Neuronal stem cell (in vitro differentiated cells): Measurements from ENCODE around the gene FAP.

Experiments
- DNase-seq: peaks from one replicate; pipeline ENCODE4 v3.0.0-alpha.2; 2013; ENCODE audit warnings: low spot score
- H2AFZ ChIP-seq: one replicate; pipeline ENCODE4 v1.6.1; 2013; ENCODE audit warnings: mild to moderate bottlenecking, low read length, inconsistent platforms
- H2AK5ac ChIP-seq: 2 replicates; pipeline ENCODE4 v1.6.1; 2013; ENCODE audit warnings: low read depth, mild to moderate bottlenecking, inconsistent platforms, low read length, moderate library complexity, mixed read lengths
- H2BK120ac ChIP-seq: 2 replicates; pipeline ENCODE4 v1.6.1; 2013; ENCODE audit warnings: low read depth, mild to moderate bottlenecking, inconsistent platforms, low read length, moderate library complexity, mixed read lengths
- H2BK12ac ChIP-seq: one replicate; pipeline ENCODE4 v1.6.1; 2013; ENCODE audit warnings: low read length, inconsistent platforms
- H2BK15ac ChIP-seq: 2 replicates; pipeline ENCODE4 v1.6.1; 2013; ENCODE audit warnings: mild to moderate bottlenecking, low read length, inconsistent platforms, mixed read lengths
- H2BK5ac ChIP-seq: one replicate; pipeline ENCODE4 v1.6.1; 2013; ENCODE audit warnings: inconsistent platforms, mild to moderate bottlenecking, low read length, moderate library complexity
- H3K14ac ChIP-seq: one replicate; pipeline ENCODE4 v1.6.1; 2013; ENCODE audit warnings: low read length, inconsistent platforms
- H3K18ac ChIP-seq: 2 replicates; pipeline ENCODE4 v1.6.1; 2013; ENCODE audit warnings: low read length, inconsistent platforms
- H3K23ac ChIP-seq: 2 replicates; pipeline ENCODE4 v1.6.1; 2013; ENCODE audit warnings: low read depth, mild to moderate bottlenecking, mixed read lengths, low read length, inconsistent platforms; ENCODE audit not compliant: poor library complexity
- H3K27ac ChIP-seq: replicated peaks from 3 replicates; pipeline ENCODE4 v1.5.1; 2013; ENCODE audit warnings: low read length, inconsistent platforms
- H3K27me3 ChIP-seq, 3 experiments: 2 replicates each; pipeline ENCODE4 v1.6.1; 2013; ENCODE audit warnings: low read length in 3 of 3, mild to moderate bottlenecking in 2 of 3, inconsistent platforms in 1 of 3, low read depth in 1 of 3, mixed read lengths in 1 of 3, moderate library complexity in 1 of 3; ENCODE audit not compliant: control insufficient read depth in 3 of 3, insufficient read depth in 3 of 3
- H3K36me3 ChIP-seq, 2 donors: replicated peaks in 1 of 2; 2 replicates each; pipeline ENCODE4 v1.6.1; 2013; ENCODE audit warnings: low read length in 2 of 2; ENCODE audit not compliant: control insufficient read depth in 2 of 2, insufficient read depth in 2 of 2
- H3K4ac ChIP-seq: 2 replicates; pipeline ENCODE4 v1.6.1; 2013; ENCODE audit warnings: inconsistent platforms, mild to moderate bottlenecking, low read length, moderate library complexity
- H3K4me1 ChIP-seq, 2 donors: 1 replicate in 1 of 2; 2 replicates in 1 of 2; pipeline ENCODE4 v1.6.1; 2013; ENCODE audit warnings: low read length in 2 of 2, low read depth in 1 of 2; ENCODE audit not compliant: control insufficient read depth in 2 of 2, insufficient read depth in 1 of 2
- H3K4me2 ChIP-seq: one replicate; pipeline ENCODE4 v1.6.1; 2013; ENCODE audit warnings: mild to moderate bottlenecking, low read length, inconsistent platforms; ENCODE audit not compliant: insufficient read depth, poor library complexity, severe bottlenecking
- H3K4me3 ChIP-seq, 2 donors: 2 replicates each; pipeline ENCODE4 v1.5.1; 2013; ENCODE audit warnings: low read length in 2 of 2, mild to moderate bottlenecking in 2 of 2, inconsistent platforms in 1 of 2, moderate library complexity in 1 of 2
- H3K79me1 ChIP-seq: one replicate; pipeline ENCODE4 v1.6.1; 2013; ENCODE audit warnings: low read depth, mild to moderate bottlenecking, inconsistent platforms, low read length, moderate library complexity
- H3K9ac ChIP-seq: one replicate; pipeline ENCODE4 v1.6.1; 2013; ENCODE audit warnings: mild to moderate bottlenecking, low read depth, low read length, inconsistent platforms; ENCODE audit not compliant: poor library complexity
- H3K9me3 ChIP-seq, 2 donors: replicated peaks in 1 of 2; 2 replicates each; pipeline versions ENCODE3 to v1.6.1; 2013; ENCODE audit warnings: low read length in 2 of 2, mild to moderate bottlenecking in 2 of 2, inconsistent platforms in 1 of 2, low read depth in 1 of 2, mixed read lengths in 1 of 2, moderate library complexity in 1 of 2; ENCODE audit not compliant: control insufficient read depth in 2 of 2, insufficient read depth in 1 of 2
- H4K8ac ChIP-seq: one replicate; pipeline ENCODE4 v1.6.1; 2013; ENCODE audit warnings: low read depth, mild to moderate bottlenecking, inconsistent platforms, low read length, moderate library complexity
- H4K91ac ChIP-seq: one replicate; pipeline ENCODE4 v1.6.1; 2013; ENCODE audit warnings: low read length, low read depth, mild to moderate bottlenecking, inconsistent platforms; ENCODE audit not compliant: poor library complexity
- WGBS, 2 donors: extraction: QIAGEN DNeasy Blood & Tissue Kit; methylation state at CpG; one replicate each; pipeline ENCODE4 v1.1.7; 2013; ENCODE audit warnings: missing lambda C conversion rate in 2 of 2, mixed read lengths in 1 of 2; ENCODE audit not compliant: insufficient read length in 2 of 2, insufficient replicate concordance in 1 of 2; ENCODE audit errors: extremely low coverage in 2 of 2; 5-methylcytosine and 5-hydroxymethylcytosine counted together

FAP gene

GRCh38 chr2:162265666-162266459 lies 22.6 kb upstream of the FAP start:
- no peak overlapping the region for H2AFZ ChIP-seq
- DNase-seq: no peak
- H3K23ac ChIP-seq: no peak overlapping the region
- no CpG with 5 or more reads among the region's 7 CpGs for WGBS, 2 donors
- no peak overlapping the region for H3K9ac ChIP-seq
- H2BK12ac ChIP-seq: no peak overlapping the region
- no peak overlapping the region for H2BK120ac ChIP-seq
- H4K8ac ChIP-seq: no peak overlapping the region
- H3K4me2 ChIP-seq: no peak overlapping the region
- H2BK15ac ChIP-seq: no peak overlapping the region
- no peaks in the 10 kb centered on the region for H3K27me3 ChIP-seq
- H3K18ac ChIP-seq: no peak overlapping the region
- H3K79me1 ChIP-seq: no peaks in the 10 kb centered on the region
- H3K4me1 ChIP-seq: peaks cover 0 to 1% of the 10 kb centered on the region in 2 donors
- no peak overlapping the region for H3K14ac ChIP-seq
- no peak overlapping the region for H2AK5ac ChIP-seq
- H4K91ac ChIP-seq: no peak overlapping the region
- no peaks in the 10 kb centered on the region for H3K9me3 ChIP-seq
- H3K27ac ChIP-seq: no peak overlapping the region
- no peak overlapping the region for H3K4ac ChIP-seq
- H2BK5ac ChIP-seq: no peak overlapping the region
- H3K36me3 ChIP-seq: no peaks in the 10 kb centered on the region
- no peak overlapping the region for H3K4me3 ChIP-seq

GRCh38 chr2:162261032-162261945 lies 18.0 kb upstream of the FAP start:
- Histone ChIP-seq H3K27ac (no peak overlapping the region), H3K23ac (no peak overlapping the region), H3K4me2 (no peak overlapping the region), H3K9ac (no peak overlapping the region), H2BK12ac (no peak overlapping the region), H3K79me1 (no peaks in the 10 kb centered on the region), H2BK120ac (no peak overlapping the region), H2AK5ac (no peak overlapping the region), H3K4ac (no peak overlapping the region), H4K8ac (no peak overlapping the region), H2BK5ac (no peak overlapping the region), H3K14ac (no peak overlapping the region), H4K91ac (no peak overlapping the region), H3K4me3 (peak overlapping the region in 1 of 2 donors; percentile 47), H3K9me3 (no peaks in the 10 kb centered on the region), H3K27me3 (no peaks in the 10 kb centered on the region), H3K36me3 (no peaks in the 10 kb centered on the region), H2BK15ac (no peak overlapping the region), H3K18ac (no peak overlapping the region), H3K4me1 (peaks cover 0 to 1% of the 10 kb centered on the region in 2 donors), H2AFZ (peak overlapping the region; percentile 39)
- no CpG with 5 or more reads among the region's 4 CpGs for WGBS, 2 donors
- no peak for DNase-seq

- Histone ChIP-seq H3K27ac (no peak overlapping the region), H3K79me1 (no peaks in the 10 kb centered on the region), H4K8ac (no peak overlapping the region), H3K4ac (no peak overlapping the region), H3K14ac (no peak overlapping the region), H2AFZ (no peak overlapping the region), H2AK5ac (no peak overlapping the region), H3K18ac (no peak overlapping the region), H3K36me3 (no peaks in the 10 kb centered on the region), H2BK120ac (no peak overlapping the region), H3K4me1 (peaks cover 0 to 1% of the 10 kb centered on the region in 2 donors), H3K4me2 (no peak overlapping the region), H2BK5ac (no peak overlapping the region), H3K9ac (no peak overlapping the region), H2BK12ac (no peak overlapping the region), H2BK15ac (no peak overlapping the region), H3K9me3 (no peaks in the 10 kb centered on the region), H4K91ac (no peak overlapping the region), H3K23ac (no peak overlapping the region), H3K27me3 (no peaks in the 10 kb centered on the region), H3K4me3 (no peak overlapping the region)
- no peak for DNase-seq
- WGBS, 2 donors: no CpG with 5 or more reads among the region's 2 CpGs
Observed at GRCh38 chr2:162258686-162259085, 15.4 kb upstream of the FAP start.

- Histone ChIP-seq H3K4me3 (no peak overlapping the region), H4K8ac (no peak overlapping the region), H3K14ac (no peak overlapping the region), H3K4me1 (peaks cover 0 to 1% of the 10 kb centered on the region in 2 donors), H3K23ac (no peak overlapping the region), H3K9me3 (no peaks in the 10 kb centered on the region), H3K79me1 (no peaks in the 10 kb centered on the region), H3K27ac (no peak overlapping the region), H2AK5ac (no peak overlapping the region), H4K91ac (no peak overlapping the region), H3K4ac (no peak overlapping the region), H2BK15ac (no peak overlapping the region), H2BK120ac (no peak overlapping the region), H3K27me3 (no peaks in the 10 kb centered on the region), H3K4me2 (no peak overlapping the region), H3K18ac (no peak overlapping the region), H2BK5ac (no peak overlapping the region), H2BK12ac (no peak overlapping the region), H3K9ac (no peak overlapping the region), H2AFZ (no peak overlapping the region), H3K36me3 (no peaks in the 10 kb centered on the region)
- no CpG with 5 or more reads among the region's 4 CpGs for WGBS, 2 donors
- DNase-seq: no peak
Observed at GRCh38 chr2:162258169-162258568, 14.9 kb upstream of the FAP start.
